ENCODE measurements around the gene POLG2. TPM values are rescaled to one million over a fixed set of nuclear protein-coding genes. Genes with fewer than 3 reads are reported as not detected.

Gene POLG2
- total and polyA plus RNA-seq, 9 of the 15 experiments (the other 6 are each of a cell fraction or from before 2014, with no cell fraction given): 13.4 to 44.8 (median 37.0) TPM

DNA sequence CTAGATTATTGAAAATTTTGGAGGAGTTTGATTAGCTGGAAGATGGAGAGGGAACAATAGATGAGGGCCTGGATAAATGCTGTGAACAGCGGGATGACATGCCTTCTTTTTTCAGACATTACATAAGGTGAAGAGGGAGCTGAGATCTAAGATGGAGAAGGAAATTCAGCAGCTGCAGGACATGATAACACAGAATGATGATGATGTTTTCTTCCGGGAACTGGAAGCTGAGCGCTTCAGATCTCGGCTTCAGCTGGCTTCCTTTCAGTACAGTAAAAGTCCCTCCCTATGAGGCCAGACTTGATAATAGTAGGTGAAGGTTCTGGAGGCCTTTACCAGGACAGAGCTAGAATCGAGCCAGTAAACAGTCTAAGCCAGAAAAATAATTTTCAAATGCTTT, 40.6 kb upstream of the POLG2 start (continued):
- TF ChIP-seq, protein P1, sequence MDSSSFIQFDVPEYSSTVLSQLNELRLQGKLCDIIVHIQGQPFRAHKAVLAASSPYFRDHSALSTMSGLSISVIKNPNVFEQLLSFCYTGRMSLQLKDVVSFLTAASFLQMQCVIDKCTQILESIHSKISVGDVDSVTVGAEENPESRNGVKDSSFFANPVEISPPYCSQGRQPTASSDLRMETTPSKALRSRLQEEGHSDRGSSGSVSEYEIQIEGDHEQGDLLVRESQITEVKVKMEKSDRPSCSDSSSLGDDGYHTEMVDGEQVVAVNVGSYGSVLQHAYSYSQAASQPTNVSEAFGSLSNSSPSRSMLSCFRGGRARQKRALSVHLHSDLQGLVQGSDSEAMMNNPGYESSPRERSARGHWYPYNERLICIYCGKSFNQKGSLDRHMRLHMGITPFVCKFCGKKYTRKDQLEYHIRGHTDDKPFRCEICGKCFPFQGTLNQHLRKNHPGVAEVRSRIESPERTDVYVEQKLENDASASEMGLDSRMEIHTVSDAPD (CRISPR knock-in tag; IDR thresholded peaks at IDR 0.05): no peak
- TF ChIP-seq TCF3 (CRISPR knock-in tag; IDR thresholded peaks at IDR 0.05): peak; percentile 92
- TF ChIP-seq MEF2A (IDR thresholded peaks at IDR 0.05; ENCODE audit: control insufficient read depth, low read depth, low read length): peak; percentile 71
- 0 out of 2 replicates have a peak, but pooled peaks have one; percentile 42 for TF ChIP-seq ZBTB5 (IDR thresholded peaks at IDR 0.05)
- no peak for TF ChIP-seq MCM3 (IDR thresholded peaks at IDR 0.05)
- no peak for TF ChIP-seq MAFK (IDR thresholded peaks at IDR 0.05; ENCODE audit: low read length)
- TF ChIP-seq ZNF75A (CRISPR knock-in tag; IDR thresholded peaks at IDR 0.05): no peak
- TF ChIP-seq, protein P2, sequence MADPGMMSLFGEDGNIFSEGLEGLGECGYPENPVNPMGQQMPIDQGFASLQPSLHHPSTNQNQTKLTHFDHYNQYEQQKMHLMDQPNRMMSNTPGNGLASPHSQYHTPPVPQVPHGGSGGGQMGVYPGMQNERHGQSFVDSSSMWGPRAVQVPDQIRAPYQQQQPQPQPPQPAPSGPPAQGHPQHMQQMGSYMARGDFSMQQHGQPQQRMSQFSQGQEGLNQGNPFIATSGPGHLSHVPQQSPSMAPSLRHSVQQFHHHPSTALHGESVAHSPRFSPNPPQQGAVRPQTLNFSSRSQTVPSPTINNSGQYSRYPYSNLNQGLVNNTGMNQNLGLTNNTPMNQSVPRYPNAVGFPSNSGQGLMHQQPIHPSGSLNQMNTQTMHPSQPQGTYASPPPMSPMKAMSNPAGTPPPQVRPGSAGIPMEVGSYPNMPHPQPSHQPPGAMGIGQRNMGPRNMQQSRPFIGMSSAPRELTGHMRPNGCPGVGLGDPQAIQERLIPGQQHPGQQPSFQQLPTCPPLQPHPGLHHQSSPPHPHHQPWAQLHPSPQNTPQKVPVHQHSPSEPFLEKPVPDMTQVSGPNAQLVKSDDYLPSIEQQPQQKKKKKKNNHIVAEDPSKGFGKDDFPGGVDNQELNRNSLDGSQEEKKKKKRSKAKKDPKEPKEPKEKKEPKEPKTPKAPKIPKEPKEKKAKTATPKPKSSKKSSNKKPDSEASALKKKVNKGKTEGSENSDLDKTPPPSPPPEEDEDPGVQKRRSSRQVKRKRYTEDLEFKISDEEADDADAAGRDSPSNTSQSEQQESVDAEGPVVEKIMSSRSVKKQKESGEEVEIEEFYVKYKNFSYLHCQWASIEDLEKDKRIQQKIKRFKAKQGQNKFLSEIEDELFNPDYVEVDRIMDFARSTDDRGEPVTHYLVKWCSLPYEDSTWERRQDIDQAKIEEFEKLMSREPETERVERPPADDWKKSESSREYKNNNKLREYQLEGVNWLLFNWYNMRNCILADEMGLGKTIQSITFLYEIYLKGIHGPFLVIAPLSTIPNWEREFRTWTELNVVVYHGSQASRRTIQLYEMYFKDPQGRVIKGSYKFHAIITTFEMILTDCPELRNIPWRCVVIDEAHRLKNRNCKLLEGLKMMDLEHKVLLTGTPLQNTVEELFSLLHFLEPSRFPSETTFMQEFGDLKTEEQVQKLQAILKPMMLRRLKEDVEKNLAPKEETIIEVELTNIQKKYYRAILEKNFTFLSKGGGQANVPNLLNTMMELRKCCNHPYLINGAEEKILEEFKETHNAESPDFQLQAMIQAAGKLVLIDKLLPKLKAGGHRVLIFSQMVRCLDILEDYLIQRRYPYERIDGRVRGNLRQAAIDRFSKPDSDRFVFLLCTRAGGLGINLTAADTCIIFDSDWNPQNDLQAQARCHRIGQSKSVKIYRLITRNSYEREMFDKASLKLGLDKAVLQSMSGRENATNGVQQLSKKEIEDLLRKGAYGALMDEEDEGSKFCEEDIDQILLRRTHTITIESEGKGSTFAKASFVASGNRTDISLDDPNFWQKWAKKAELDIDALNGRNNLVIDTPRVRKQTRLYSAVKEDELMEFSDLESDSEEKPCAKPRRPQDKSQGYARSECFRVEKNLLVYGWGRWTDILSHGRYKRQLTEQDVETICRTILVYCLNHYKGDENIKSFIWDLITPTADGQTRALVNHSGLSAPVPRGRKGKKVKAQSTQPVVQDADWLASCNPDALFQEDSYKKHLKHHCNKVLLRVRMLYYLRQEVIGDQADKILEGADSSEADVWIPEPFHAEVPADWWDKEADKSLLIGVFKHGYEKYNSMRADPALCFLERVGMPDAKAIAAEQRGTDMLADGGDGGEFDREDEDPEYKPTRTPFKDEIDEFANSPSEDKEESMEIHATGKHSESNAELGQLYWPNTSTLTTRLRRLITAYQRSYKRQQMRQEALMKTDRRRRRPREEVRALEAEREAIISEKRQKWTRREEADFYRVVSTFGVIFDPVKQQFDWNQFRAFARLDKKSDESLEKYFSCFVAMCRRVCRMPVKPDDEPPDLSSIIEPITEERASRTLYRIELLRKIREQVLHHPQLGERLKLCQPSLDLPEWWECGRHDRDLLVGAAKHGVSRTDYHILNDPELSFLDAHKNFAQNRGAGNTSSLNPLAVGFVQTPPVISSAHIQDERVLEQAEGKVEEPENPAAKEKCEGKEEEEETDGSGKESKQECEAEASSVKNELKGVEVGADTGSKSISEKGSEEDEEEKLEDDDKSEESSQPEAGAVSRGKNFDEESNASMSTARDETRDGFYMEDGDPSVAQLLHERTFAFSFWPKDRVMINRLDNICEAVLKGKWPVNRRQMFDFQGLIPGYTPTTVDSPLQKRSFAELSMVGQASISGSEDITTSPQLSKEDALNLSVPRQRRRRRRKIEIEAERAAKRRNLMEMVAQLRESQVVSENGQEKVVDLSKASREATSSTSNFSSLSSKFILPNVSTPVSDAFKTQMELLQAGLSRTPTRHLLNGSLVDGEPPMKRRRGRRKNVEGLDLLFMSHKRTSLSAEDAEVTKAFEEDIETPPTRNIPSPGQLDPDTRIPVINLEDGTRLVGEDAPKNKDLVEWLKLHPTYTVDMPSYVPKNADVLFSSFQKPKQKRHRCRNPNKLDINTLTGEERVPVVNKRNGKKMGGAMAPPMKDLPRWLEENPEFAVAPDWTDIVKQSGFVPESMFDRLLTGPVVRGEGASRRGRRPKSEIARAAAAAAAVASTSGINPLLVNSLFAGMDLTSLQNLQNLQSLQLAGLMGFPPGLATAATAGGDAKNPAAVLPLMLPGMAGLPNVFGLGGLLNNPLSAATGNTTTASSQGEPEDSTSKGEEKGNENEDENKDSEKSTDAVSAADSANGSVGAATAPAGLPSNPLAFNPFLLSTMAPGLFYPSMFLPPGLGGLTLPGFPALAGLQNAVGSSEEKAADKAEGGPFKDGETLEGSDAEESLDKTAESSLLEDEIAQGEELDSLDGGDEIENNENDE (IDR thresholded peaks at IDR 0.05; ENCODE audit: low read depth, low read length): no peak
- peak; percentile 85 for TF ChIP-seq SMARCE1 (IDR thresholded peaks at IDR 0.05)
- no peak for TF ChIP-seq ZNF41 (CRISPR knock-in tag; conservative IDR thresholded peaks at IDR 0.05)
- peak; percentile 66; the same call in 1 of the 2 replicates for TF ChIP-seq ZEB2 (IDR thresholded peaks at IDR 0.05)
- no peak for TF ChIP-seq ZNF239 (CRISPR knock-in tag; IDR thresholded peaks at IDR 0.05)
- peak; percentile 53 for TF ChIP-seq CCNT2 (IDR thresholded peaks at IDR 0.05; ENCODE audit: borderline replicate concordance, extremely low read depth, insufficient read length, low read depth, low read length)
- 0 out of 2 replicates have a peak, but pooled peaks have one; percentile 34 for TF ChIP-seq ZNF589 (CRISPR knock-in tag; IDR thresholded peaks at IDR 0.05; ENCODE audit: low read depth)
- TF ChIP-seq HDAC2 (IDR thresholded peaks at IDR 0.05): peak; percentile 82
- peak; percentile 72; the same call in 1 of the 2 replicates for TF ChIP-seq NBN (IDR thresholded peaks at IDR 0.05; ENCODE audit: low read depth)
